ENCODE measurements around the gene NLGN1.

GRCh38 chr3:174094669-174095068 lies 697.1 kb downstream of the NLGN1 start:
- no peak for TF ChIP-seq EZH2 (IDR thresholded peaks at IDR 0.05; ENCODE audit: low read depth, low read length, severe bottlenecking)
- TF ChIP-seq TEAD4 (IDR thresholded peaks at IDR 0.05; ENCODE audit: low read depth, low read length), result no peak
- TF ChIP-seq NANOG (IDR thresholded peaks at IDR 0.05; ENCODE audit: insufficient read depth, low read depth, low read length, poor library complexity, severe bottlenecking), result no peak
- TF ChIP-seq POLR2AphosphoS5 (IDR thresholded peaks at IDR 0.05; ENCODE audit: low read depth, low read length), result no peak
- no peak for TF ChIP-seq POLR2A (IDR thresholded peaks at IDR 0.05; ENCODE audit: control extremely low read depth in 1 of 2, low read depth in 2 of 2, low read length in 2 of 2)
- no peak for TF ChIP-seq CEBPB (IDR thresholded peaks at IDR 0.05; ENCODE audit: low read depth, low read length)
- no peak for TF ChIP-seq CTCF (IDR thresholded peaks at IDR 0.05; ENCODE audit: control extremely low read depth in 1 of 3, insufficient read depth in 1 of 3, low read depth in 1 of 3, low read length in 3 of 3)
- TF ChIP-seq TAF1 (IDR thresholded peaks at IDR 0.05; ENCODE audit: low read depth, low read length), result no peak
- no peak for TF ChIP-seq RFX5 (IDR thresholded peaks at IDR 0.05; ENCODE audit: borderline replicate concordance, low read depth, low read length)
- no peak for TF ChIP-seq USF2 (IDR thresholded peaks at IDR 0.05; ENCODE audit: low read length)
- TF ChIP-seq SIX5 (IDR thresholded peaks at IDR 0.05; ENCODE audit: low read depth, low read length), result no peak
- no peak for TF ChIP-seq EP300 (IDR thresholded peaks at IDR 0.05; ENCODE audit: borderline replicate concordance in 1 of 2, low read depth in 2 of 2, low read length in 2 of 2)
- no peak for TF ChIP-seq SIRT6 (IDR thresholded peaks at IDR 0.05; ENCODE audit: low read length)
